ENCODE data around the gene MVK. TPM values are rescaled to one million over a fixed set of nuclear protein-coding genes. Genes with fewer than 3 reads are reported as not detected.

The MVK gene
- total and polyA plus RNA-seq, 2 of the 4 experiments (the other 2 are of a cell fraction), result 6.6 to 11.5 TPM

GRCh38 chr12:109580684-109581333, 7.2 kb downstream of the MVK start:
- Histone ChIP-seq H2BK5ac (ENCODE audit: low read depth, low read length, poor library complexity, severe bottlenecking) (no peak overlapping the region), H4K91ac (ENCODE audit: insufficient read depth, low read depth, low read length) (no peak overlapping the region), H3K14ac (replicated peaks; ENCODE audit: low read depth, low read length) (no peak overlapping the region), H4K5ac (ENCODE audit: low read depth, low read length) (no peak overlapping the region), H3K4me1 (ENCODE audit: control insufficient read depth, insufficient read depth, low read length) (no peaks in the 10 kb centered on the region), H2AK5ac (ENCODE audit: low read depth, low read length) (no peak overlapping the region), H3K27me3 (ENCODE audit: control insufficient read depth, insufficient read depth, low read length) (no peaks in the 10 kb centered on the region), H2AK9ac (replicated peaks; ENCODE audit: low read depth, low read length, poor library complexity) (no peak overlapping the region), H3K23ac (ENCODE audit: low read depth, low read length) (no peak overlapping the region), H3K4me3 (ENCODE audit: insufficient read depth, low read depth, low read length) (no peak overlapping the region), H3K9me3 (ENCODE audit: control insufficient read depth, insufficient read depth, low read length) (no peaks in the 10 kb centered on the region), H3K9me1 (ENCODE audit: insufficient read depth, low read length) (0 out of 2 replicates have a peak, but pooled peaks cover 6% of the 10 kb centered on the region), H3K27ac (ENCODE audit: insufficient read depth, low read length) (no peak overlapping the region), H3K56ac (ENCODE audit: extremely low read depth, insufficient read depth, low read length) (no peak overlapping the region), H2BK15ac (ENCODE audit: low read depth, low read length) (no peak overlapping the region), H3K9ac (ENCODE audit: low read depth, low read length) (no peak overlapping the region), H2AFZ (replicated peaks; ENCODE audit: low read length, poor library complexity) (no peak overlapping the region), H2BK120ac (ENCODE audit: low read depth, low read length) (no peak overlapping the region), H3K36me3 (ENCODE audit: control insufficient read depth, insufficient read depth, low read length) (peaks cover 10% of the 10 kb centered on the region), H3K79me1 (ENCODE audit: low read depth in 1 of 2, low read length in 2 of 2) (no peaks in the 10 kb centered on the region; a peak in 1 of 4 replicates), H2BK20ac (ENCODE audit: low read depth, low read length) (no peak overlapping the region), H4K8ac (ENCODE audit: low read depth in 2 of 2, low read length in 2 of 2) (no peak overlapping the region), H4K20me1 (ENCODE audit: insufficient read depth, low read length) (no peaks in the 10 kb centered on the region), H3K18ac (ENCODE audit: low read depth, low read length) (no peak overlapping the region), H3K4ac (ENCODE audit: low read depth, low read length) (no peak overlapping the region), H3K4me2 (ENCODE audit: low read depth, low read length) (no peak overlapping the region)
- intact Hi-C loops (cut with micrococcal nuclease) (no loop called here), in situ Hi-C loops (cut with MboI; ENCODE audit: low sequenced_read_pairs) (no loop called here), dilution Hi-C loops (cut with HindIII; ENCODE audit: low sequenced_read_pairs, unreplicated experiment) (no loop called here)
- 87% methylated on average over 12 of the region's 13 CpGs; no CpG with 5 or more reads in 1 of the 2 experiments for WGBS, 2 experiments (ENCODE audit: extremely low coverage in 2 of 2, insufficient read length in 1 of 2)
- DNase-seq (no peak), ATAC-seq (ENCODE audit: low read depth) (no peak)
- ChIA-PET POLR2A (ENCODE audit: unreplicated experiment) (no interaction called here), CTCF (no interaction called here)
- TF ChIP-seq RFX5 (IDR thresholded peaks at IDR 0.05; ENCODE audit: low read depth, low read length), result no peak
- TF ChIP-seq RAD21 (IDR thresholded peaks at IDR 0.05; ENCODE audit: low read length), result no peak
- BruUV-seq (replicated peaks), result no TSS peak
